HepG2 (cell line): ENCODE results near the gene CPT1C. TPM values are rescaled to one million over a fixed set of nuclear protein-coding genes. Genes with fewer than 3 reads are reported as not detected.
A peak's percentile ranks its signal among the peaks of the same experiment; 100 is the strongest.

Experiments used
- CSRNP1 ChIP-seq: sonication (generic); formaldehyde crosslinking; IDR thresholded peaks from 2 replicates; pipeline ENCODE4 v1.8.1; 2023; ENCODE audit warnings: mild to moderate bottlenecking, missing genetic modification reagents
- DNMT3B ChIP-seq: conservative IDR thresholded peaks from 2 replicates; pipeline ENCODE4 v1.6.1; 2016; ENCODE audit warnings: missing biosample characterization, control low read depth
- ESRRA ChIP-seq: sonication (generic); formaldehyde crosslinking; IDR thresholded peaks from 2 replicates; pipeline ENCODE4 v1.5.1; 2020; ENCODE audit warnings: mild to moderate bottlenecking, low read depth, missing genetic modification reagents
- FOXK1 ChIP-seq: sonication (generic); formaldehyde crosslinking; IDR thresholded peaks from 2 replicates; pipeline ENCODE4 v1.4.0; 2020; ENCODE audit warnings: low read depth, missing genetic modification reagents, borderline replicate concordance
- MAFG ChIP-seq: sonication (generic); formaldehyde crosslinking; IDR thresholded peaks from 2 replicates; pipeline ENCODE4 v1.5.1; 2020; ENCODE audit warnings: mild to moderate bottlenecking, missing genetic modification reagents
- MEF2D ChIP-seq: sonication (generic); formaldehyde crosslinking; IDR thresholded peaks from 2 replicates; pipeline ENCODE4 v1.5.1; 2020; ENCODE audit warnings: mild to moderate bottlenecking, missing genetic modification reagents
- POGZ ChIP-seq: sonication (generic); formaldehyde crosslinking; IDR thresholded peaks from 2 replicates; pipeline ENCODE4 v1.4.0; 2020; ENCODE audit warnings: mild to moderate bottlenecking, missing genetic modification reagents
- POLR2AphosphoS5 ChIP-seq: IDR thresholded peaks from 2 replicates; pipeline ENCODE4 v1.6.1; 2012; ENCODE audit warnings: low read depth, low read length
- RERE ChIP-seq: IDR thresholded peaks from 2 replicates; pipeline ENCODE4 v1.6.1; 2016; ENCODE audit warnings: low read depth, missing genetic modification reagents, missing compliant biosample characterization
- SIN3A ChIP-seq: IDR thresholded peaks from 2 replicates; pipeline ENCODE4 v1.6.1; 2011; ENCODE audit warnings: low read depth, mild to moderate bottlenecking, control low read depth, low read length, borderline replicate concordance
- TBX3 ChIP-seq: fragments of 450-650 bp; IDR thresholded peaks from 2 replicates; pipeline ENCODE4 v1.6.1; 2017; ENCODE audit warnings: antibody characterized with exemption, mild to moderate bottlenecking, inconsistent platforms, borderline replicate concordance
- YY1 ChIP-seq: IDR thresholded peaks from 2 replicates; pipeline ENCODE4 v1.6.1; 2011; ENCODE audit warnings: low read length, low read depth, moderate library complexity, mild to moderate bottlenecking; ENCODE audit not compliant: insufficient read depth, insufficient replicate concordance
- ZNF124 ChIP-seq: sonication (generic); formaldehyde crosslinking; IDR thresholded peaks from 2 replicates; pipeline ENCODE4 v1.4.0; 2020; ENCODE audit warnings: missing genetic modification reagents
- ZNF263 ChIP-seq: sonication (generic); formaldehyde crosslinking; IDR thresholded peaks from 2 replicates; pipeline ENCODE4 v1.4.0; 2020; ENCODE audit warnings: missing genetic modification reagents
- ZNF441 ChIP-seq: sonication (generic); formaldehyde crosslinking; IDR thresholded peaks from 2 replicates; pipeline ENCODE4 v1.7.0; 2021; ENCODE audit warnings: missing genetic modification reagents, borderline replicate concordance
- ZNF501 ChIP-seq: sonication (generic); formaldehyde crosslinking; IDR thresholded peaks from 2 replicates; pipeline ENCODE4 v1.5.1; 2020; ENCODE audit warnings: mild to moderate bottlenecking, moderate library complexity, missing genetic modification reagents
- ZNF550 ChIP-seq: sonication (generic); formaldehyde crosslinking; IDR thresholded peaks from 2 replicates; pipeline ENCODE4 v1.4.0; 2020; ENCODE audit warnings: mild to moderate bottlenecking, missing genetic modification reagents, borderline replicate concordance
- ZNF639 ChIP-seq: conservative IDR thresholded peaks from 2 replicates; pipeline ENCODE4 v1.6.1; 2018; ENCODE audit warnings: missing genetic modification reagents
- ZNF747 ChIP-seq: sonication (generic); formaldehyde crosslinking; IDR thresholded peaks from 2 replicates; pipeline ENCODE4 v1.8.1; 2023; ENCODE audit warnings: missing genetic modification reagents, mild to moderate bottlenecking, borderline replicate concordance
- ZNF816 ChIP-seq: sonication (generic); formaldehyde crosslinking; IDR thresholded peaks from 2 replicates; pipeline ENCODE4 v1.8.0; 2022; ENCODE audit warnings: missing genetic modification reagents, mild to moderate bottlenecking, borderline replicate concordance
- polyA plus RNA-seq, 8 experiments: library from polyadenylated mRNA; depleted of rRNA in 3 of 8; stranded (reverse) in 7 of 8; unstranded in 1 of 8; fragments of >200 nt; fragmentation: Illumina TruSeq in 4 of 8; extraction: Trizol in 4 of 8; gene quantifications; 2 replicates each; pipeline versions ENCODE4 v1.2.1 to v1.2.3, GENCODE V29; 2011 to 2016; ENCODE audit warnings: low read depth in 4 of 8, missing spikeins in 1 of 8, mixed read lengths in 1 of 8; ENCODE audit not compliant: insufficient read depth in 1 of 8
- total RNA-seq, 5 experiments: library from RNA; depleted of rRNA; stranded (reverse); fragments of >200 nt; fragmentation: Illumina TruSeq; extraction: Trizol; gene quantifications; 2 replicates each; pipeline ENCODE4 v1.2.3, GENCODE V29; 2016; ENCODE audit warnings: low read depth in 1 of 5

CPT1C gene
- total and polyA plus RNA-seq, 2 of the 13 experiments (the other 11 are each of a cell fraction or from before 2014, with no cell fraction given), result 0.18 TPM; not detected in 1

- TF ChIP-seq CSRNP1 (no peak), ZNF816 (CRISPR knock-in tag) (0 out of 2 replicates have a peak, but pooled peaks have one; percentile 63), ZNF124 (CRISPR knock-in tag) (peak; percentile 22; the same call in 1 of the 2 replicates), YY1 (peak; percentile 95), ZNF747 (CRISPR knock-in tag) (peak; percentile 75), MAFG (CRISPR knock-in tag) (no peak), ZNF441 (CRISPR knock-in tag) (no peak), ZNF263 (CRISPR knock-in tag) (no peak), TBX3 (peak; percentile 62; the same call in 1 of the 2 replicates), FOXK1 (CRISPR knock-in tag) (peak; percentile 84), RERE (CRISPR knock-in tag) (no peak), ZNF639 (CRISPR knock-in tag) (peak; percentile 96), ZNF550 (CRISPR knock-in tag) (no peak), ZNF501 (CRISPR knock-in tag) (no peak; the same call in 1 of the 2 replicates), ESRRA (CRISPR knock-in tag) (no peak), SIN3A (peak; percentile 56; the same call in 1 of the 2 replicates), POLR2AphosphoS5 (peak; percentile 77), POGZ (CRISPR knock-in tag) (peak; percentile 53), DNMT3B (CRISPR knock-in tag) (no peak; the same call in 1 of the 2 replicates), MEF2D (CRISPR knock-in tag) (peak; percentile 48; the same call in 1 of the 2 replicates)
Observed at GRCh38 chr19:49641688-49642491, 49.0 kb upstream of the CPT1C start, which contains the start of gene SCAF1 (continued).
